NCI-H146 treated with DMSO at 0.1 percent for 48 hours (cell line): ENCODE results near the gene TYW1.
"Not testable (repeated sequence)": the region's sequence is repeated elsewhere in the genome, so short reads cannot be mapped to it uniquely, and the experiment has no call there.

Experiments
- DNase-seq: peaks from one replicate; lab custom pipeline; 2025; ENCODE audit not compliant: unreplicated experiment; lab: John Stamatoyannopoulos, UW

The TYW1 gene

GRCh38 chr7:67120491-67120890 lies 123.9 kb downstream of the TYW1 start:
- not testable (repeated sequence) for DNase-seq

GRCh38 chr7:67128257-67128656 lies 131.6 kb downstream of the TYW1 start:
- DNase-seq = not testable (repeated sequence)

GRCh38 chr7:67130766-67131165 lies 134.1 kb downstream of the TYW1 start:
- not testable (repeated sequence) for DNase-seq

GRCh38 chr7:67134912-67135311 lies 138.3 kb downstream of the TYW1 start:
- not testable (repeated sequence) for DNase-seq

DNA sequence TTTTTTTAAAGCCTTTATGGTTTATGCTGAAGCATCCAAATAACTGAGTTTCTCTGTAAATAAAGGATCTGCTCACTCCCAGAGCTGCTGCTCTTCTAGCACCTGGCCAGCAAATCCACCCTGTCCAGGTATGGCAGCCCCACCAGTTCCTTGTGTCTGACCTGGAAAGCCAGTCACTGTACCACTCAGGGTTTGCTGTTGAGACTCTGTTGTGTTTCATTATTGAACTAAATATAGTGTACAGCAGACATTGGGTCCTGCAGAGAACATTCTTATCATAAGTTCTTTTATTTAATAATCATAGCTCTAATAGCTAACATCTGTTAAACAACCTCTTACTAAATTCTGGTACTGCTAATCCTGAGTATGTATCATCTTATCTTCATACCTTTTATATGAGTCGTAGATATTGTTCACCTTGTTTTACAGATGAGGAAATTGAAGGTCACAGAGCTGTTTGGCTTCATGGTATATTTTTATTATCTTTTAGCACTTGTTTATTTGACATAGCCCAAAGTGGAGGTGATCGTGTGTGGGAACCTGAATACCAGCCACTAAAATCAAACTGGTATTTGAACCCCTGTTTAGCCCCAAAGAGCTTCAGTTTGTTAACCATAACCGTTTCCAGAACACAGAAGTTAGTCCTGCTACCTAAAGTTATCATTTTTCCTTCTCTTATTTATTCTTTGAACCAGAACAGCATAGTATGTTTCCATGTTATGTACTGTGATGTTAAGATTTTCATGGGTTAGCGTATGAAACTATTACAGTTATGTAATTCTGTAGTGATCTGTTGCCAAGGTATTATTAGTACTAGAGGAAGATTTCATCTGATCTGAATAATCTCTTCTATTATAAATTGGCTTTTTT lies 139.2 kb downstream of the TYW1 start:
- DNase-seq = not testable (repeated sequence)

DNA sequence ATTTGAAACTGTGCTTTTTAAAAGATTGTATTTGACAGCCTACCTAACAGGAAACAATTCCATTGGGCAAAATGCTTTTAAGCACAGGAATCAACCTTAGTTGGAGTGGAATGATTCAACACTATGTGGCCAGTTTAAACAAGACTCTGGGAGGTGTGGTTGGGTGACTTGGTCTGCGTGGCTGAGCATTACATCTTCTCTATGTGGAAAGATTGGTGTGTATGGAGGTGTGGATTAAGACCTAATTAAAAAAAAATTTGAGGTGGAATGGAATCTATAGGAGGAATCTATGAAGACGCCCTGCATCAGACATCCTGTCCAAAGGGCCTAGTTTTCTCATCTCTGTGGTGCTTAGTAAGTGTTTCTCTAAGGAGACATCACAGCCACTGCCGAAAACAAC lies 140.9 kb downstream of the TYW1 start:
- DNase-seq = not testable (repeated sequence)

GRCh38 chr7:67139876-67140275 lies 143.2 kb downstream of the TYW1 start:
- not testable (repeated sequence) for DNase-seq

DNA sequence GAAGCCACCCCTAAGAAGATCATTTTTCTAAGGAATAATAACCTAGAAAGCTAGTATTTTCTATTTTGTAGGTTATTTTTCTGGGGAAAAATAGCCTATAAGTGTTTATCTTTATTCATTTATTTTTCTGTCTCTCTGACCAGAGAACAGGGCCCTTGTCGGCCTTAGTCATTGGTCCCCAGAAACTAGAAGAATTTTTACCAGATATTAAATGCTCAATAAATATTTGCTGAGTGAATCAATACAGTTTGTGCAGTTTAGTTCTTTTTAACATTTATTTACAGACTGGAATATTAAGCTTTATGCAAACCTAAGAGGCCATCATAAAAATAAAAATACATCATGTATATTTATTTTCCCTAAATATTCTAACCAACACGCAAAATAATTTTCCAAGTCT lies 144.4 kb downstream of the TYW1 start:
- not testable (repeated sequence) for DNase-seq

DNA sequence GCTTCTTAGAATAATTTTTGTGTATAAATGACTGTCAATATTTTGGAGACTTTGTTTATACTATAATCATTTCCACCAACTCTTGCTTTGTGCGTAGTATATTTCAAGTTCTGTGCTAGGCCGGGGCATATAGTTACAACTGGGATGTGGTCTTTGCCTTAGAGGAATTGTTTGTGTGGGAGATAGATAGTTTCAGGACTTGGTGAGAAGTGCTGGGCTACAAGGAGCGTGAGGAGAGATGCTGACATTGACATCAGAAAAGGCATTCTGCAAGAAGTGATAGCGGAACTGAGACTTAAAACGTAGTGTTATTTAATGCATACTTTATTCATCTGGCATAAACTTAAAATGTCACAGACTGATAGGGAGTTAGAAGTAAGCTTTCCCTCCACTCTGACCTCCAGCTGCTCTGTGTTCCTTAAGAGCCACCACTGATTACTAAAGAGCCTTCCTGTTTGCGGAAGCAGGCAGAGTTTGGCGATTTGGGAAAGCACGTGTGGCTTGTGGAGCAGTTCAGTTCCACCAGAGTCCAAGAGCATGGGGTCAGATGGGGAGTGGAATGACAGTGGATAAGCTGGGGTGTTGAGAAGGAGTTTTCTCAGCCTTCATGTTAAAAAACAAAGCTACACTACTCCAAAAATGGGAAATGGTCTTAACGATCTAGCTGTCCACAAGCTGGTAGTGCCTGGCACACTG lies 146.6 kb downstream of the TYW1 start:
- not testable (repeated sequence) for DNase-seq

DNA sequence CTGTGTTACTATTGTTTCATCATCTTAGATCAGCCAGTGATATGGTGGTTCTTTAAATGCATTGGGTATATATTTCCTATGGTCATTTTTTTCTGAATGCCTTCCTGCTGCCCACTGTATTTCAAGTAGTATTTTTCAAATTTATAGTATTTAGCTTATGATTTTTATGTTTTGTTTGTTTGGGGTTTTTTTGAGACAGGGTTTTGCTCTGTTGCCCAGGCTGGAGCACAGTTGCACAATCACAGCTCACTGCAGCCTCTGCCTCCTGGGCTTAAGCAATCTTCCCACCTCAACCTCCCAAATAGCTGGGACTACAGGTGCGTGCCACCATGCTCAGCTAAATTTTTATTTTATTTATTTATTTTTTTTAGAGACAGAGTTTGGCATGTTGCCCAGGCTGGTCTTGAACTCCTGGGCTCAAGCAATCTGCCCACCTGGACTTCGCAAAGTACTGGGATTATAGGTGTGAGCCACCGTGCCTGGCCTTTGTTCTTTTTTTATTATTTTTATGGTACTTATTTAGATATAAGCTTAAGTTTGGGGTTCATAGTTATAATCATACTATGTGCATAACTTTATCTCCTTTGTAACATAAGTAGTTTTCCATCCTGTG lies 149.1 kb downstream of the TYW1 start:
- DNase-seq = not testable (repeated sequence)

DNA sequence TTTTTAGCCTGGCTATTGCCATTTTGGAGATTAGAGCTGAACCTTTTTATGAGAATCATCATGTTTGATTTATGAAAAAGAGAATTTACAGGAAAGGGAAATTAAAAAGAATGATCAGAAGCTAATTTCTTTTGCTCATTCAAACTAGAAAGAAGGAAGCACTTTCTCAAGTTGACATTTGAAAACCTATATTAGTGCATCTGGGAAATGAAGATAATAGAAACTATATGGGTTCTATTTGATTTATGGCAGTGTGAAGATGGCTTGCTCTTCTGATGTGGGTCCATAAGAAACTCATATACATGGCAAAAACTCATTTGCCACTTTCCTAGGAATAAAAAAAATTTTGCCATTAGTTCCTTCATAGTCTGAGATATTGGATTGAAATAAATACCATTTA lies 152.5 kb downstream of the TYW1 start:
- DNase-seq = not testable (repeated sequence)

DNA sequence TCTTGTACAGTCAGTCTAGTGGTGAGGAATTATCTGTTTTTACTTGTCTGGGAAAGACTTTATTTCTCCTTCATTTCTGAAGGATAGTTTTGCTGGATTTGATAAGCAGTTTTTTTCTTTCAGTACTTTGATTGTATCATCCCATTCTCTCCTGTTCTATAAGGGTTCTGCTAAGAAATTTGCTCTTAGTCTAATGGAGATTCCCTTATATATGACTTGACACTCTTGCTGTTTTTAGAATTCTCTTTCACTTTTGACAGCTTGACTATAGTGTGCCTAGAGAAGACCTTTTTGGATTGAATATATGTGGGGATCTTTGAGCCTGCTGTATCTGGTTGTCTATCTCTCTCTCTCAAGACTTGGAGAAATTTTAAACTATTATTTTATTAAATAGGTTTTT lies 157.7 kb downstream of the TYW1 start:
- DNase-seq = not testable (repeated sequence)

DNA sequence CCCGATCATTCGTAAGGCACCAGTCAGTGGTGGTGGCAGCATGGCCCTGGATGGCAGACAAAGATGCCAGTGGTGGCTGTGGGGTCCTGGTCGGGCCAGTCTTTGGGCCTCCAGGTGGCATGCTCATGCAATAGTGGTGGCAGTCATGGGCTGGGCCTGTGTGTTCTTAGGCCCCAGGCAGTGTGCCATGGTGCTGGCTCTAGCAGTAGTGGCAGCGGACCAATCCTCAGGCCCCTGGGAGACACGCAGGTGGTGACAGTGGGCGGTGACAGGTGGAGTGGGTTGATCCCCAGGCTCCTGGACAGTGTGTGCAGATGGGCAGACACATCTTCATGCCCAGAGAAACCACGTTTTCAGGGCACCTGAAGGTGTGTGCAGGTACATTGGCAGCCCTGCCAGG lies 159.4 kb downstream of the TYW1 start:
- not testable (repeated sequence) for DNase-seq

DNA sequence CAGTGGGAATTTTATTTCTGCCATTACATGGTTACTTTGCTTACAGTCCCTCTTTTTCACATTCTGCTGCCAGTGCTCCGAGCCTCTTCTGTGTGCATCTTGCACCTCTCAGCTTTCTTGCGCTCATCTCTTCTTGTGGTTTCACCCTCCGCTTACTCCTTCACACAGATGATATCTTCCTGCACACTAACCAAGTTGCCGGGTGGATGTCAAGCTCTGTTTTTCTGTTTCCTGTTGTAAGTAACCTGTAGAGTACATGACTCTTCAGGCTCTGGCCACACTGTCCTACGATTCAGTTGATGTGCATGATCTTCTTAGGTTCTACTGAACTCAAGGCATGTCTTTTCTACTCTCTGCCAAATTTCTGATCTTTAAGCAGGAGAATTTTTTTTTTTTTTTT lies 166.7 kb downstream of the TYW1 start:
- DNase-seq = not testable (repeated sequence)

DNA sequence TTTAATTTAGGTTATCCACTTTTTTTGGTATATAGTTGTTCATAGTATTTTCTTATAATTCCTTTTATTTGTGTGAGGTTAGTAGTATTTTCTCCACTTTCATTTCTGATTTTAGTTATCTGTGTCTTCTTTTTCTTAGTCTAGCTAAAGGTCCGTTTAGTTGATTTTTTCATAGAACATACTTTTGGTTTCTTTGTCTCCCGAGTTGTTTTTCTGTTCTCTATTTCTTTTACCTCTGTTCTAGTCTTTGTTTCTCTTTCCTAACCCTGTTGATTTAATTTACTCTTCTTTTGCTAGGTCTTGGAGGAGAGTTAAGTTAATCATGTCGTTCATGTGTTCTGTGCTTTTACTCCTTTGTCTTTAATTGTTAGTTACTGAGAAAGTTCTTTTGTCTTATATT lies 174.5 kb downstream of the TYW1 start:
- DNase-seq = not testable (repeated sequence)

DNA sequence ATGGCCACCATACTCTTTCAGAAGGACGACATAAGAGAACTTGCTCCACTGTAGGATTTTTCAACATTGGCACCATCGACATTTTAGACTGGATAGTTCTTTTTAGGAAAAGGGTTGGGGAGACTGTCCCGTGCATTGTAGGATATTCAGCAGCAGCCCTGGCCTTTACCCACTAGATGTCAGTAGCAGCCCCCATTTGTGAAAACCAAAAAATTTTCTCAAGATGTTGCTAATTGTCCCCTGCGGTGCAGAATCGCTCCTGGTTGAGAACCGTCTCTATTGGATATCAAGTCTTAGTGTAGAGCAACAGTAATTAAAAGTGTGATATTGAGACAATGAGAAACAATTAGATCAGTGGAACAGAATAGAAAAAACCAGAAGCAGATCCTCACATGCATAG lies 180.1 kb downstream of the TYW1 start:
- not testable (repeated sequence) for DNase-seq

- peak; percentile 74 for DNase-seq
Measured at GRCh38 chr7:67178915-67179688, 182.5 kb downstream of the TYW1 start.

DNA sequence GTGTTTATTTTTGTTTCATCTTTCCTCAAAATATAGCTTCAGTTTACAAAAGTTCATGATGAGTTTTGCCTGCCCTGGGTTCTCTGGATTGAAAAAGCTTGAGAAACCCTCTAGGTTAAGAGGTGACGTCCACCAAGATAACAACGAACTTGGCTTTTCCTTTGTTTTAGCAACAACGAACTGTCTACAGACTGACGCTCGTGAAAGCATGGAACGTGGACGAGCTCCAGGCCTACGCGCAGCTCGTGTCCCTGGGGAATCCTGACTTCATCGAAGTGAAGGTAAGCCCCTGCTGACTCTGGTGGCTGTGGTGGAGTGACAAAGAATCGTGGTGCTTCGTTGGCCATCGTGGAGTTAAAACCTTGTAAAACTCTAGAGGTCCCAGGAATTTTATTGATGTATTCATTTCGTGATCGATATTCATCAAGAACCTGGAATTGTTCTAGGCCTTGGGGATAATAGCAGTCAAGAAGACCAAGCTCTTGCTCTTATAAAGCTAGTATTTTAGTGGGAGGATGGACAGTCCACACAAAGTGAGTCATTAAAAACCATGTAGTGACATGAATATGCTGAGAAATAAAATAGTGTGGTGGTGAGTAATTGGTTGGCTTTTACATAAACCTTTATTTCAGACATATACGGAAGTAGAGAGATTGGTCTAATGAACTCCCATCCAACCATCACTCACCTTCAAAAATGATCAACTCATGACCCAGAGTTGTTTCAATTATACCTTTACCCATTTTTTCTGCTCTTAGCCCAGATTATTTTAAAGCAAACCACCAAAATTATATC lies 186.5 kb downstream of the TYW1 start:
- not testable (repeated sequence) for DNase-seq

DNA sequence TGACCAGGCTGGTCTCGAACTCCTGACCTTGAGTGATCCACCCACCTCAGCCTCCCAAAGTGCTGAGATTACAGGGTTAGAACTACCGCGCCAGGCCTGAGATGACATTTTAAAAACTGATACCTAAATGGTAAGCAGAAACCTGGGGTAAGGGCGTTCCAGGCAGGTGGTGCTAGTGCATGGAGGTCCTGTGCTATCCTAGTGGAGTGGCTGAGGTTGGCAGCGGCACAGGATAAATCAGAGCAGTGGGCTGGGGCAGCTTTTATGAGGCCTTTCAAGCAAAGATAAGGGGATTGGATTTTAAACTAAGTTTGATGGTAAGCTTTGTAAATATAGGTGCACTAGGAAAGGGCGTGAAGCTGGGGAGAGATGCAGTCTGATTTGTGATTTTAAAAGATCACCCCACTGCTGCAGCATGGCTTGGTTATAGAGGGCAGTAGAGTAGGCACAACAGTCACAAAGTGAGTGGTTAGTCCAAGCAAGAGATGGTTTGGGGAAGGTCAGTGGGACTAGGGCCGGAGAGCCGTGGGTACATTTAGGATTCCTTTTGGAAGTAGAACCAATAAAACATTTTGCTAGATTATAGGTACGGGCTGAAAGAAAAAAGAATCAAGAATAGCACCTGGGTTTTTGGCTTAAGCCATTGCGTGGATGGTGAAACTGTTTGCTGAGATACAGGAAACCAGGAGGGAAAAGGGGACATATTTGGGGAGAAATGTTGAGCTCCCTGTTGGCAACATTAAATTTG lies 188.5 kb downstream of the TYW1 start:
- DNase-seq = not testable (repeated sequence)
